Naive thymus-derived CD8-positive, alpha-beta T cell (primary cell): ENCODE data around the gene PRAMEF1. TPM values are rescaled to one million over a fixed set of nuclear protein-coding genes. Genes with fewer than 3 reads are reported as not detected.

ENCODE experiments used
- ATAC-seq, 2 donors: fragments of 150-1000 bp; cut with Tn5 transposase in 1 of 2; sonication (Bioruptor Pico), chemical (Tn5 transposase) in 1 of 2; 1 replicate in 1 of 2; 2 replicates in 1 of 2; pipeline ENCODE4 v1.10.0; 2021; ENCODE audit warnings: mild to moderate bottlenecking in 2 of 2, moderate library complexity in 2 of 2
- POLR2A ChIA-PET: fragments of 350-600 bp; sonication (Branson Sonifier 250); formaldehyde crosslinking; loops from one replicate; lab custom pipeline; 2021; ENCODE audit warnings: antibody characterized with exemption; lab: Charles Lee
- DNase-seq, 10 donors: peaks; one replicate each; pipeline versions ENCODE4 v3.0.0 to v3.0.0-alpha.2; 2020 to 2022
- H3K27ac Mint-ChIP-seq, 10 donors: one replicate each; pipeline ENCODE4 v1.8.0; 2020 to 2022; ENCODE audit warnings: mild to moderate bottlenecking in 10 of 10, mixed read lengths in 10 of 10, moderate library complexity in 4 of 10, inconsistent platforms in 1 of 10
- H3K27me3 Mint-ChIP-seq, 5 donors: one replicate each; pipeline ENCODE4 v1.8.0; 2021 to 2022; ENCODE audit warnings: mixed read lengths in 5 of 5
- H3K36me3 Mint-ChIP-seq, 3 donors: one replicate each; pipeline ENCODE4 v1.8.0; 2020 to 2022; ENCODE audit warnings: mixed read lengths in 3 of 3, mild to moderate bottlenecking in 2 of 3, inconsistent platforms in 1 of 3
- H3K4me1 Mint-ChIP-seq, 4 donors: one replicate each; pipeline ENCODE4 v1.8.0; 2021 to 2022; ENCODE audit warnings: mixed read lengths in 4 of 4
- H3K4me3 Mint-ChIP-seq, 10 donors: one replicate each; pipeline ENCODE4 v1.8.0; 2020 to 2022; ENCODE audit warnings: mild to moderate bottlenecking in 10 of 10, mixed read lengths in 10 of 10, moderate library complexity in 6 of 10, inconsistent platforms in 1 of 10
- H3K9me3 Mint-ChIP-seq, 9 donors: one replicate each; pipeline ENCODE4 v1.8.0; 2020 to 2022; ENCODE audit warnings: mixed read lengths in 9 of 9, mild to moderate bottlenecking in 3 of 9, inconsistent platforms in 1 of 9, moderate library complexity in 1 of 9
- polyA plus RNA-seq, 3 donors: library from polyadenylated mRNA; unstranded; fragments of 300-500 nt; fragmentation: Illumina TruSeq; gene quantifications; one replicate each; pipeline ENCODE4 v1.2.3, GENCODE V29; 2021
- total RNA-seq, 8 experiments: library from RNA in 2 of 8; stranded (reverse) in 2 of 8; gene quantifications; one replicate each; pipeline ENCODE4 v1.2.3 and lab custom pipeline; 2021 to 2026

Gene PRAMEF1
- total and polyA plus RNA-seq, 5 experiments from 2014 or later, result not detected

DNA sequence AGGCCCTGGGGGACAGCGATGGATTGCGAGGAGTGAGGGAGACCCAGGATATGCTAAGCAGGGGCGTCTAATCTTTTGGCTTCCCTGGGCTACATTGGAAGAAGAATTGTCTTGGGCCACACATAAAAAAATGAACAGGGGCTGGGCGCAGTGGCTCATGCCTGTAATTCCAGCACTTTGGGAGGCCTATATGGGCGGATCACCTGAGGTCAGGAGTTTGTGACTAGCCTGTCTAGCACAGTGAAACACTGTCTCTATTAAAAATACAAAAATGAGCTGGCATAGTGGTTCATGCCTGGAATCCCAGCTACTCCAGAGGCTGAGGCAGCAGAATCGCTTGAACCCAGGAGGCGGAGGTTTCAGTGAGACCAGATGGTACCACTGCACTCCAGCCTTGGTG, 28.4 kb upstream of the PRAMEF1 start:
- H3K9me3 Mint-ChIP-seq, result no peaks in the 10 kb centered on the region
- no peak for DNase-seq
- no peak overlapping the region for H3K4me3 Mint-ChIP-seq
- H3K27me3 Mint-ChIP-seq, result peaks cover 17 to 42% (median 20%) of the 10 kb centered on the region in 5 donors
- POLR2A ChIA-PET, result no interaction called here
- no peaks in the 10 kb centered on the region for H3K36me3 Mint-ChIP-seq
- peaks cover 0 to under 1% (median 0%) of the 10 kb centered on the region in 4 donors for H3K4me1 Mint-ChIP-seq
- no peak for ATAC-seq
- H3K27ac Mint-ChIP-seq, result no peak overlapping the region

DNA sequence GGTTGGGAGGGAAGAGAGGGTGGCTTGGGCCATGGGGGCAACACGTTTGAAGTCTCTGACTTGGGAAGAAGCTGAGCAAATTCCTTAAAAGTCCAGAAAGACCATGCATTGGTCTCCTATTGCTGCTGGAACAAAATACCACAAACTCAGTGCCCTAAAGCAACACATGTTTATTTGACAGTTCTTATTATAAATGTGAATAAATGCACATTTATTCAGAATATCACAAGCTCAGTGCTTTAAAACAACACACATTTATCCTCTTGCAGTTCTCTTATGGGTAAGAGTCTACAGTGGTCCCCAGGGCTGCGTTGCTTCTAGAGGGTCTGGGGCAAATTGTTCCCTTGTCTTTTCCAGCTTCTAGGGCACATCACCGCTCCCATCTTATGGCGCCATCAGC, 27.7 kb upstream of the PRAMEF1 start:
- H3K4me1 Mint-ChIP-seq, result no peaks in the 10 kb centered on the region
- H3K36me3 Mint-ChIP-seq, result no peaks in the 10 kb centered on the region
- no peak for ATAC-seq
- no peak overlapping the region for H3K4me3 Mint-ChIP-seq
- no peak overlapping the region for H3K27ac Mint-ChIP-seq
- DNase-seq, result no peak
- H3K27me3 Mint-ChIP-seq, result peaks cover 14 to 42% (median 19%) of the 10 kb centered on the region in 5 donors
- no peaks in the 10 kb centered on the region for H3K9me3 Mint-ChIP-seq
- POLR2A ChIA-PET, result no interaction called here

DNA sequence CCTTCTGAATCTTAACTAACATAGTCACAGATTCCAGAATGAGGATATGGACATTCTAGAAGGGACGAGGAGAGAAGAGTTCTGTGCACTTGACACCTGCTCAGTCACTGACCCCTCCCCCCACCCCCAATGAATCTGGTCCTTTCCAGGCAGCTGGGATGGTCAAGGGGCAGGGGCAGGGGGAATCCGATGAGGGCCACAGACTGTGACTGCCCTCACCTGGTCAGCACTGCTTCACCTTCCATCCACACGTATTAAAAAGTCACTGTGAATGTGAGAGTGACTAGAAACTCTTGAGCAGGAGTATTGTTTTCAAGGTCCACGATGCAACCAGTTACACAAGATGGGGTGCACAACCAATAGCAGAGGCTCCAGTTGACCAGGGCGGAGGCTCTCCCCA, 27.2 kb upstream of the PRAMEF1 start:
- Mint-ChIP-seq H3K4me3 (no peak overlapping the region), H3K27ac (no peak overlapping the region), H3K9me3 (no peaks in the 10 kb centered on the region), H3K36me3 (no peaks in the 10 kb centered on the region), H3K27me3 (peaks cover 10 to 42% (median 22%) of the 10 kb centered on the region in 5 donors), H3K4me1 (no peaks in the 10 kb centered on the region)
- POLR2A ChIA-PET, result no interaction called here
- DNase-seq (no peak), ATAC-seq (no peak)

GRCh38 chr1:12769031-12769430, 22.2 kb upstream of the PRAMEF1 start:
- POLR2A ChIA-PET, result no interaction called here
- peaks cover 19 to 73% (median 36%) of the 10 kb centered on the region in 5 donors for H3K27me3 Mint-ChIP-seq

GRCh38 chr1:12769976-12770505, 21.2 kb upstream of the PRAMEF1 start:
- Mint-ChIP-seq H3K27ac (no peak overlapping the region), H3K4me1 (no peaks in the 10 kb centered on the region), H3K36me3 (no peaks in the 10 kb centered on the region), H3K27me3 (peaks cover 20 to 74% (median 37%) of the 10 kb centered on the region in 5 donors), H3K9me3 (no peaks in the 10 kb centered on the region), H3K4me3 (no peak overlapping the region)
- POLR2A ChIA-PET, result no interaction called here
- no peak for ATAC-seq
- no peak for DNase-seq

More at GRCh38 chr1:12769031-12769430, 22.2 kb upstream of the PRAMEF1 start:
- no peak overlapping the region for H3K4me3 Mint-ChIP-seq
- no peaks in the 10 kb centered on the region for H3K4me1 Mint-ChIP-seq
- ATAC-seq, result no peak
- DNase-seq, result no peak
- H3K9me3 Mint-ChIP-seq, result no peaks in the 10 kb centered on the region
- no peaks in the 10 kb centered on the region for H3K36me3 Mint-ChIP-seq
- no peak overlapping the region for H3K27ac Mint-ChIP-seq

- Mint-ChIP-seq H3K4me3 (no peak overlapping the region), H3K36me3 (no peaks in the 10 kb centered on the region), H3K27me3 (peaks cover 20 to 74% (median 39%) of the 10 kb centered on the region in 5 donors), H3K9me3 (no peaks in the 10 kb centered on the region), H3K27ac (no peak overlapping the region), H3K4me1 (no peaks in the 10 kb centered on the region)
- no peak for DNase-seq
- POLR2A ChIA-PET, result no interaction called here
- ATAC-seq, result no peak
These were observed 20.6 kb upstream of the PRAMEF1 start for GRCh38 chr1:12770620-12771019.

DNA sequence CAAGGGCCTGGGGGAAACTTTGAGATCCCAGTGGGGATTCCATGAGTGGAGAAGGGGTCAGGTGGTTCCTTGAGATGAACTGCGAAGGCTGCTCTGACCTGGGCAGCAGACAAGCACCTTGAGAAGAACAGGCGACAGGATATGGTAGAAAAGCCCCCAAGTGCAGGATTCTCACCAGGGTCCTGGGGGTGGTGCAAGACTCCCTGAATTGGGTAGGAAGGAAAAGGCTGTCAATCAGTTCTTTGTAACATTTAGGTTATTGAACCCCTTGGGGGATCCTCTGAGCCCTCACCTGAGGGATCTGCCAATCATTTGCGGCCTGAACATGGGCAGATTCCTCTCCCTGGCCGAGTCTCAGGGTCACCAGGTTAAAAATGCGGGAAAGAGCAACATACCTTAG, 20.0 kb upstream of the PRAMEF1 start:
- H3K4me3 Mint-ChIP-seq, result no peak overlapping the region
- POLR2A ChIA-PET, result no interaction called here
- H3K27me3 Mint-ChIP-seq, result peaks cover 20 to 77% (median 39%) of the 10 kb centered on the region in 5 donors
- DNase-seq (no peak), ATAC-seq (no peak)
- no peaks in the 10 kb centered on the region for H3K9me3 Mint-ChIP-seq
- no peak overlapping the region for H3K27ac Mint-ChIP-seq
- no peaks in the 10 kb centered on the region for H3K36me3 Mint-ChIP-seq
- H3K4me1 Mint-ChIP-seq, result no peaks in the 10 kb centered on the region

DNA sequence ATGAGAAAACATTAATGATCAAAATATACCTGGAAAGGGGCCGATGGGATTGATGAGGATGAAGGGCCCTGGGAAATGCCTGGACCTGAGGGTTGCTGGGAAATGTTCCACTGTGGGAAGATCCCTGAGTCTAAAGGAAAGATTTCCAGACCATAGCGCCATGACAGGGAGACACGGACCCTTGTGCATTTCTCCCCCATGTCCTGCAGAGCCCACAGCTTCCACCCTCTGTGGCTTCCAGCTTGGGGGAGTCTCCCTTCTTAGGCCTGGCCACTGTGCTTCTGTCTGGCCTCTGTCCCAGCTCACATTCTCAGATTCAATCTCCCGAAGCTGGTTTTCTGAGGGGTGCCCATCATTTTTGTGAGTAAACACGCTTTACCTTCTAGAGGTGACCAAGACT, 18.7 kb upstream of the PRAMEF1 start:
- peaks cover 19 to 85% (median 36%) of the 10 kb centered on the region in 5 donors for H3K27me3 Mint-ChIP-seq

GRCh38 chr1:12773438-12773837, 17.8 kb upstream of the PRAMEF1 start, which contains the start of gene PRAMEF12:
TSS of gene PRAMEF12 (plus strand) at chr1:12773738. CDS start at chr1:12774868, 1,130 bp downstream.
- Mint-ChIP-seq H3K9me3 (no peaks in the 10 kb centered on the region), H3K4me3 (no peak within 1 kb of the TSS), H3K4me1 (no peaks in the 10 kb centered on the region), H3K36me3 (no peaks in the 10 kb centered on the region), H3K27me3 (peaks cover 20 to 85% (median 33%) of the 10 kb centered on the region in 5 donors), H3K27ac (no peak within 1 kb of the TSS)
- no peak for DNase-seq
- POLR2A ChIA-PET, result no interaction called here
- ATAC-seq, result no peak

More for the DNA sequence above, 18.7 kb upstream of the PRAMEF1 start:
- Mint-ChIP-seq H3K9me3 (no peaks in the 10 kb centered on the region), H3K4me1 (no peaks in the 10 kb centered on the region), H3K4me3 (no peak overlapping the region), H3K36me3 (no peaks in the 10 kb centered on the region), H3K27ac (no peak overlapping the region)
- DNase-seq (no peak), ATAC-seq (no peak)
- POLR2A ChIA-PET, result no interaction called here

- DNase-seq, result no peak
- Mint-ChIP-seq H3K9me3 (peaks cover 0 to 3% (median 0%) of the 10 kb centered on the region in 9 donors), H3K36me3 (no peaks in the 10 kb centered on the region), H3K4me1 (no peaks in the 10 kb centered on the region), H3K27me3 (peaks cover 17 to 85% (median 26%) of the 10 kb centered on the region in 5 donors), H3K4me3 (no peak overlapping the region), H3K27ac (peak overlapping the region in 1 of 10 donors; percentile 63)
- POLR2A ChIA-PET, result no interaction called here
- ATAC-seq, result no peak
These were observed 16.3 kb upstream of the PRAMEF1 start for GRCh38 chr1:12774801-12775345.

- no peak for ATAC-seq
- Mint-ChIP-seq H3K9me3 (peaks cover 0 to 3% (median 0%) of the 10 kb centered on the region in 9 donors), H3K36me3 (no peaks in the 10 kb centered on the region), H3K27me3 (peaks cover 13 to 80% (median 21%) of the 10 kb centered on the region in 5 donors), H3K4me1 (no peaks in the 10 kb centered on the region), H3K4me3 (no peak overlapping the region), H3K27ac (peak overlapping the region in 1 of 10 donors; percentile 63)
- no peak for DNase-seq
- POLR2A ChIA-PET, result no interaction called here
These were observed 15.8 kb upstream of the PRAMEF1 start for GRCh38 chr1:12775443-12775842.

- DNase-seq, result no peak
- Mint-ChIP-seq H3K4me1 (no peaks in the 10 kb centered on the region), H3K36me3 (no peaks in the 10 kb centered on the region), H3K27me3 (peaks cover 11 to 65% (median 17%) of the 10 kb centered on the region in 5 donors), H3K9me3 (peaks cover 0 to 5% (median 0%) of the 10 kb centered on the region in 9 donors), H3K4me3 (no peak overlapping the region), H3K27ac (no peak overlapping the region)
- ATAC-seq, result no peak
- POLR2A ChIA-PET, result no interaction called here
These were observed 14.2 kb upstream of the PRAMEF1 start for GRCh38 chr1:12776801-12777557.

DNA sequence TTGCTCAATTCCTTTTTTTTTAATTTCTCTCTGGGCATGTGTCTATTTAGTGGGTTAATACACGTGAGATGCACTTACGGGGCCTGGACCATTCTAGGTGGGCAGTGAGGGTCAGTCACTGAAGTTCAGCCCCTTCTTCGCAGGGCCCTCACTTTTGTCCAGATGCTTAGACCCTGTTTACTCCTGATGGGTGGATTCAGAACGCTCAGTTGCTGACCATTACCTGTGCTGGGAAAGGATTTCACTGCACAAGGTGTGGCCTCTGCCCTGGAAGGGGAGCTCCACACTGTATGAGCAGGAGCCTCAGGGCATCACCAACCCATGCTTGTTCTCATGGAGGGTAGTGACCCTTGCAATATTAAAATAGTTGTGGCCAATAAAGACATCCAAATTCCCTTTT, 13.1 kb upstream of the PRAMEF1 start:
- Mint-ChIP-seq H3K4me3 (no peak overlapping the region), H3K36me3 (peaks cover 0 to 1% (median 0%) of the 10 kb centered on the region in 3 donors), H3K9me3 (peaks cover 0 to 10% (median 2%) of the 10 kb centered on the region in 9 donors), H3K27ac (no peak overlapping the region), H3K27me3 (peaks cover 5 to 55% (median 13%) of the 10 kb centered on the region in 5 donors), H3K4me1 (no peaks in the 10 kb centered on the region)
- POLR2A ChIA-PET, result no interaction called here
- ATAC-seq, result no peak
- no peak for DNase-seq
